Panc1 (cell line): Measurements from ENCODE around the gene SRCIN1.

Experiments
- POLR2AphosphoS5 ChIP-seq: IDR thresholded peaks from 2 replicates; pipeline ENCODE4 v1.6.1; 2012; ENCODE audit warnings: mild to moderate bottlenecking, low read depth, low read length, moderate library complexity
- SIN3A ChIP-seq: IDR thresholded peaks from 2 replicates; pipeline ENCODE4 v1.6.1; 2012; ENCODE audit warnings: low read depth, mild to moderate bottlenecking, low read length, moderate library complexity, borderline replicate concordance; ENCODE audit not compliant: insufficient read depth
- TF ChIP-seq, protein P1 (sequence below): fragments of 450-650 bp; IDR thresholded peaks from 2 replicates; pipeline ENCODE4 v1.5.1; 2017; ENCODE audit warnings: mild to moderate bottlenecking
- TF ChIP-seq, protein P2 (sequence below), 2 experiments: IDR thresholded peaks; 2 replicates each; pipeline ENCODE4 v1.6.1; 2011 to 2012; ENCODE audit warnings: low read depth in 2 of 2, control low read depth in 1 of 2, low read length in 1 of 2, mild to moderate bottlenecking in 1 of 2, moderate library complexity in 1 of 2; ENCODE audit not compliant: insufficient read depth in 1 of 2

DNA sequence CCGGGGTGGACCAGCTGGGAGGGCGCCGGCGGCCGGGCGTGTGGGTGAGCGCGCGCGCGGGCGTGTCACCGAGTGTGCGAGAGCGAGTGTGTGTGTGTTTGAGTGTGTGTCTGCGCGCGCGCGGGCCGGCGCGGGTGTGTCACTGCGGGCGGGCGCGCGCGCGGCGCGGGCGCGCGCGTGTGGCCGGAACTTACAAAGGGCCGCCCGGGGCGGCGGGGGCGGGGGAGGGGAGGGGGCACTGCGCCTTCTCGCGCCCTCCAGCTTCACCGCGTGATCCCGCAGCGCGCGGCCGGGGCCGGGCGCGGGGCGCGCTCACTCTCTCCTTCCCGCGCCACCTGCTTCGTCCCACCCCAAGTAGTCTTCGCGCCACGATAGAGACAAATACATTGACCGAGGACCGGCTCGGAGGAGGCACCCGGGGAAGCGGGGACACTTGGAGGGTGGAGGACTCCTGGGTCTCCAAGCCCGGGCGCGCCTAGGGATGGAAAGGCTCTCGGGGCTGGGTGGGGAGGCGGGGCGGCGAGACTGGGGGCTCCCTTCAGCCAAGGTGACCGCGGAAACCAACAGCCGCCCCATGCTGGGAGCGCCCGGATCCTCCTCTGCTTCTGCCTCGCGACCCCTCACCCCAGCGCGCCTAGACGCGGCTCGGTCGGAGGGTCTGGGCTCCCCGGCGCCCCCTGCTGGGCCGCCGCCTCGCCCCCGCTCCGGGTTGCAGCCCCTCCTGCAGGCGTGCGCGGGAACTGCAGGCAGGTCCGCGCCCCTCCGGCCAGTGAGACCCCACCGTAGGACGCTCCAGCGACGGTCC lies at the start of gene SRCIN1:
- TF ChIP-seq, protein P1, sequence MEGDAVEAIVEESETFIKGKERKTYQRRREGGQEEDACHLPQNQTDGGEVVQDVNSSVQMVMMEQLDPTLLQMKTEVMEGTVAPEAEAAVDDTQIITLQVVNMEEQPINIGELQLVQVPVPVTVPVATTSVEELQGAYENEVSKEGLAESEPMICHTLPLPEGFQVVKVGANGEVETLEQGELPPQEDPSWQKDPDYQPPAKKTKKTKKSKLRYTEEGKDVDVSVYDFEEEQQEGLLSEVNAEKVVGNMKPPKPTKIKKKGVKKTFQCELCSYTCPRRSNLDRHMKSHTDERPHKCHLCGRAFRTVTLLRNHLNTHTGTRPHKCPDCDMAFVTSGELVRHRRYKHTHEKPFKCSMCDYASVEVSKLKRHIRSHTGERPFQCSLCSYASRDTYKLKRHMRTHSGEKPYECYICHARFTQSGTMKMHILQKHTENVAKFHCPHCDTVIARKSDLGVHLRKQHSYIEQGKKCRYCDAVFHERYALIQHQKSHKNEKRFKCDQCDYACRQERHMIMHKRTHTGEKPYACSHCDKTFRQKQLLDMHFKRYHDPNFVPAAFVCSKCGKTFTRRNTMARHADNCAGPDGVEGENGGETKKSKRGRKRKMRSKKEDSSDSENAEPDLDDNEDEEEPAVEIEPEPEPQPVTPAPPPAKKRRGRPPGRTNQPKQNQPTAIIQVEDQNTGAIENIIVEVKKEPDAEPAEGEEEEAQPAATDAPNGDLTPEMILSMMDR: peak; percentile 97
- TF ChIP-seq POLR2AphosphoS5 (no peak), SIN3A (0 out of 2 replicates have a peak, but pooled peaks have one; percentile 32)
- TF ChIP-seq, protein P2, sequence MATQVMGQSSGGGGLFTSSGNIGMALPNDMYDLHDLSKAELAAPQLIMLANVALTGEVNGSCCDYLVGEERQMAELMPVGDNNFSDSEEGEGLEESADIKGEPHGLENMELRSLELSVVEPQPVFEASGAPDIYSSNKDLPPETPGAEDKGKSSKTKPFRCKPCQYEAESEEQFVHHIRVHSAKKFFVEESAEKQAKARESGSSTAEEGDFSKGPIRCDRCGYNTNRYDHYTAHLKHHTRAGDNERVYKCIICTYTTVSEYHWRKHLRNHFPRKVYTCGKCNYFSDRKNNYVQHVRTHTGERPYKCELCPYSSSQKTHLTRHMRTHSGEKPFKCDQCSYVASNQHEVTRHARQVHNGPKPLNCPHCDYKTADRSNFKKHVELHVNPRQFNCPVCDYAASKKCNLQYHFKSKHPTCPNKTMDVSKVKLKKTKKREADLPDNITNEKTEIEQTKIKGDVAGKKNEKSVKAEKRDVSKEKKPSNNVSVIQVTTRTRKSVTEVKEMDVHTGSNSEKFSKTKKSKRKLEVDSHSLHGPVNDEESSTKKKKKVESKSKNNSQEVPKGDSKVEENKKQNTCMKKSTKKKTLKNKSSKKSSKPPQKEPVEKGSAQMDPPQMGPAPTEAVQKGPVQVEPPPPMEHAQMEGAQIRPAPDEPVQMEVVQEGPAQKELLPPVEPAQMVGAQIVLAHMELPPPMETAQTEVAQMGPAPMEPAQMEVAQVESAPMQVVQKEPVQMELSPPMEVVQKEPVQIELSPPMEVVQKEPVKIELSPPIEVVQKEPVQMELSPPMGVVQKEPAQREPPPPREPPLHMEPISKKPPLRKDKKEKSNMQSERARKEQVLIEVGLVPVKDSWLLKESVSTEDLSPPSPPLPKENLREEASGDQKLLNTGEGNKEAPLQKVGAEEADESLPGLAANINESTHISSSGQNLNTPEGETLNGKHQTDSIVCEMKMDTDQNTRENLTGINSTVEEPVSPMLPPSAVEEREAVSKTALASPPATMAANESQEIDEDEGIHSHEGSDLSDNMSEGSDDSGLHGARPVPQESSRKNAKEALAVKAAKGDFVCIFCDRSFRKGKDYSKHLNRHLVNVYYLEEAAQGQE (IDR thresholded peaks at IDR 0.05; ENCODE audit: insufficient read depth in 1 of 2, low read depth in 2 of 2, low read length in 1 of 2): no peak
